ENCODE results near the gene KCTD6.

- TF ChIP-seq GABPB1 (CRISPR knock-in tag; IDR thresholded peaks at IDR 0.05) (no peak), CTCF (IDR thresholded peaks at IDR 0.05) (no peak), SP1 (CRISPR knock-in tag; conservative IDR thresholded peaks at IDR 0.05) (no peak), CREB1 (CRISPR knock-in tag; IDR thresholded peaks at IDR 0.05) (no peak), USF1 (CRISPR knock-in tag; IDR thresholded peaks at IDR 0.05) (no peak), ATF2 (CRISPR knock-in tag; IDR thresholded peaks at IDR 0.05; ENCODE audit: borderline replicate concordance, low read depth) (no peak), ERG (CRISPR knock-in tag; IDR thresholded peaks at IDR 0.05) (no peak), JAZF1 (CRISPR knock-in tag; IDR thresholded peaks at IDR 0.05) (no peak), ESRRA (CRISPR knock-in tag; IDR thresholded peaks at IDR 0.05; ENCODE audit: borderline replicate concordance) (no peak), ETV6 (CRISPR knock-in tag; IDR thresholded peaks at IDR 0.05) (no peak), E2F1 (CRISPR knock-in tag; IDR thresholded peaks at IDR 0.05) (no peak), ZNF138 (CRISPR knock-in tag; conservative IDR thresholded peaks at IDR 0.05) (no peak), ZNF121 (CRISPR knock-in tag; IDR thresholded peaks at IDR 0.05) (no peak)
Observed at GRCh38 chr3:58474348-58474911, 17.5 kb upstream of the KCTD6 start.
